ENCODE measurements around the gene ARHGAP22.
"Not testable (repeated sequence)": the region's sequence is repeated elsewhere in the genome, so short reads cannot be mapped to it uniquely, and the experiment has no call there.

ARHGAP22 gene

GRCh38 chr10:48450233-48450740 lies 154.6 kb downstream of the ARHGAP22 start:
- no peak for DNase-seq (ENCODE audit: low read depth in 2 of 2)

DNA sequence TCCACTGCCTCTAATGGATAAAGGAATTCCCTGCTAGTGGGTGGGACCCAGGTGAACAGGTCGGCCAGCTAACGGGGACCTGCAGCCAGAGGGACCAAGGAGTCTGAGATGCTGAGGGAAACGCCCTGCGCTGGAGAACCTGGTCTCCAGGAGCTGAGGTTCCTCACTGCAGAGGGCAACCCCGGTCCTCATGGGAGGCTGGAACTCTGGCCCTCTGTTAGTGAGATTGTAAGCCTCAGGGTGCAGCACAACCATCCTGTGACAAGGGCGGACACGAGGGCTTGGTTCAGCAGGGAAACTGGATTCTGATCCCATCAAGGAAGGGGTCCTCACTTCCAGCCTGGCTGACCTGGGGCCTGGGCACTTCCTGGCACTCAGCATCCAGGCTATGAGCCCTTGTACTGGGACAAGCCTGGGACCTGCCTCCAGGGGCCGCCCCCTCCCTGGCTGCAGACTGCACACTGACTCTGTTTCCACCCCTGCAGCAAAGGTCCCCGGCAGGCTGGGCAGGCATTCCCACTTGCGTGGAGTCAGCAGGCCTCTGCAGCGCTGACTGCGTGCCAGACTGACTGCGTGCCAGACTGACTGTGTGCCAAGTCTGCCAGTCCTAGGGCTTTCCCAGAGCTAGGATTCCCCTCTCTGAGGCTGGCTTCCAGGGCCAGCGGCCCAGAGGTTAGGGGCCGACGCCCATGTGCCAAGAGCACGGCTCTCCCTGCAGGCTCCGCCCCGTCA lies 155.2 kb downstream of the ARHGAP22 start:
- DNase-seq (ENCODE audit: low read depth in 2 of 2): no peak

- no peak for DNase-seq (ENCODE audit: low read depth in 2 of 2)
Measured at GRCh38 chr10:48448796-48449195, 156.1 kb downstream of the ARHGAP22 start.

DNA sequence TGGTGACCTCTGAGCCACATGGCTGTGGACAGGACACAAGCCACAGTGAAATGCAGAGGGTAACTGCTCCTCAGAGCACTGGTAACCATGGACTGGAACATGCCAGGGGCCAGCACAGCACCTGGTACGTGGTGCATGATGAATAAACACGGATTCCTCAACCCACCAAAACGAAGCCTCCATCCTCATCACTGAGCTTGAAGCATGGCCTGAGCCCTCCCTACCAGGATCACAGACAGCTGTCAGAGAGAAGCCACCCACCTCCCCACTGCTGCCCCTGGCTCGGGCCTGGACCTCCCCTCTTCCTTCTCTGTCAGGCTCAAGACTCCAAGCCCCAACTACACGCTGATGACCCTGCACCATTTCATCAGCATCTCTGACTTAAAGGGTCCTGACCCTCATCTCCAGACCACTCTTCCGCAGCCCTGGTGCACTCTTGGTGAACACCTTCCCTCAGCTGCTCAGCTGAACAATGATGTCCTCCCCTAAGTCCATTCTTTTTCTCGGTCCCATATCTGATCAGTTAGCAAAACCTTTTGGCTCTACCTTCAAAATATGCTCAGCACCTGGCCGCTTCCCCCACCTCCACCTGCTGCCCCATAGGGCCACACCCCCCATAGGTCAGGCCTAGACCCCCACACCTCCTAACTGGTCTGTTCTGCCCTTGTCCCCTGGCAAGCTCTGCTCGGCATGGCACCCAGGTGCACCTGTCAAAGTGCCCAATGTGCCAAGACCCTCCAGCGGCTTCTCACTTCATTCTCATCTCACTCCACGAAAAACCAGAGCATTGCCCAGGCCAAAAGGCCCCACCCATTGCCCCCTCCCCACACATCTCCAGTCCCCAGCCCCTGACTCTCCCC lies 157.3 kb downstream of the ARHGAP22 start:
- no peak for DNase-seq (ENCODE audit: low read depth in 2 of 2)

DNA sequence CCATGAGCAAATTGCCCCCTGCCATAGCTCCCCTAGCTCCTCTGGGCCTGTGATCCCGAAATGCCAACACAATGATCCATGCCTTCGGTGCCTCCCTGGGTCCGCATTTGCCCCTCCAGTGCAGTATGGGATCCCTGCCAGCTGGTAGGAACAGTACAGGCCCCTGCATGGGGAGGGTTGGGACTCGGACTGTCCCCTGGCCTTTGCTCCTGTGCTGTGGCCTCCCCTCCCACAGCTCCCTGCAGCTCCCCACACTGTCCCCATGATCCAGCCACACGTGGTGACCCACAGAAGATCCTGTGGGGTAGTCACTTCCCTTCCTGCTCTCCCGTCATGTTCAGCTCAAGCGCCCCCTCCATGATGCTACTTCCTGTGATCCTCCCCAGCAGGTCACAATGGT lies 158.1 kb downstream of the ARHGAP22 start:
- DNase-seq (ENCODE audit: low read depth in 2 of 2): no peak

- no peak for DNase-seq (ENCODE audit: low read depth in 2 of 2)
Measured at GRCh38 chr10:48445932-48446331, 158.9 kb downstream of the ARHGAP22 start.

DNA sequence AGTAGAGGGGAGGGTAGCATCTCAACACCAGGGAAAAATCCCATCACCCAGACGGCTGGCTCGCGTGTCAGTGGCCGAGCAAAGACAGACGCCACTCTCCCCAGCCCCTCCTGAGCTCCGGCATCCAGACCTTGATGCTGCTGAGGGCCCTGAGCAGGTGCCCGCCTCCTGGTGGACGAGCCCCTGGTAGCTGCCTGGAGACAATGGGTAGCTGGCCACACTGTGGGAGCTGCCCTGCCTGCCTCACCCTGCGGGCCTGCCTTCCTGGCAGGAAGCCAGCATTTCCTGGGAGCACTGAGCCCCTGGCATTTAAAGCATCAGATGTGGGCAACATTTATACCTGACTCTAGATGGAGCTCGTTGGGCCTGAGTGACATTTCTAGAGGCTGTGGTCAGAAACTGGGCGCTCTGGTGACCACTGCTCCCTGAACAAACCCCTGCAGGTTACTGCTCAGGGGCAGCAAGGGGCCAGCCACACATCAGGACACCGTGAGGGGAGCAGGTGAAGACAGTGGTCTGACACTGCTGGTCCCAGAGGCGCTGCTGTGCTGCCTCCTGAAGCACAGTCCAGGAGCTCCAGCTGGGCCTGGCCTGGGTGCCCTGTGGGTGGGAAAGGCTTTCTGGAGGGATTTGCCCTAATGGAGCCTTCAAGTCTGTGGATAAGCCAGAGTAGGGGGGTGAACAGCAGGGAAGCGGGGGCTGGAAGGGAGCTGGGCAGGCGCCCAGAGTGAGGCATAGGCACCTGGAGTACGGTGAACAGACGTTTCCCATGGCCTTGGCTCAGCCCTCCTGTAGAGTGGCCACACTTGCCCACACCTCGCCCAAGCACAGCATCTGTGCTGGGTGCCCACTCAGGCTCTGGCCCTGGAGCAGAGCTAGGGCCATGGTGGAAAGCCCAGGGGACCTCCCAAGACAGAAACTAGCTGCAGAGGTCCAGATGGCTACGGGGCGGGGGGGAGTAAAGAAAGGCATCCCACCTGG lies 159.7 kb downstream of the ARHGAP22 start:
- no peak for DNase-seq (ENCODE audit: low read depth in 2 of 2)

GRCh38 chr10:48444266-48444665 lies 160.6 kb downstream of the ARHGAP22 start:
- DNase-seq (ENCODE audit: low read depth in 2 of 2): no peak

- DNase-seq (ENCODE audit: low read depth in 2 of 2): no peak
Measured at GRCh38 chr10:48442809-48443177, 162.1 kb downstream of the ARHGAP22 start.

- no peak for DNase-seq (ENCODE audit: low read depth in 2 of 2)
Measured at GRCh38 chr10:48442090-48442808, 162.6 kb downstream of the ARHGAP22 start.

DNA sequence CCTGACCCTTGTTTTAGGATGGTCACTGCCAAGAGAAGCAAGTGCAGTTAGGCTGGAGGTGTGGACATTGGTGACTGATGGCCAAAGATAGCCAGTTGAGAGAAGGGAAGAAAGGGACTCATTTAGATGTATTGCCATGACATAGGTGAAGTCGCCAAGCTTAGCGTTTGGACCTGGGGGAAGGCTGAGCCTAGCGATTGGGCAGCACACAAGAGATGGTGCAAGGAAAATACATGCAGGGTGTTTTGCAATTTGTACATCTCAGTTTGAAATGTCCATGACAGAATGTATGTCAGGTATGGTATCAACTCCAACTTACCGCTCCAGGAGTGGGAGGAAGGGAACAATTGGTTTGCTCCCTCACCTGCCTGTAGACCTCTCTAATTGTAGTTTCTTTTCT lies 164.1 kb downstream of the ARHGAP22 start:
- DNase-seq (ENCODE audit: low read depth in 2 of 2): no peak

GRCh38 chr10:48439581-48440041 lies 165.3 kb downstream of the ARHGAP22 start:
- DNase-seq (ENCODE audit: low read depth in 2 of 2): no peak

- no peak for DNase-seq (ENCODE audit: low read depth in 2 of 2)
Measured at GRCh38 chr10:48439031-48439430, 165.8 kb downstream of the ARHGAP22 start.

- DNase-seq (ENCODE audit: low read depth in 2 of 2): no peak
Measured at GRCh38 chr10:48437546-48437945, 167.3 kb downstream of the ARHGAP22 start.

DNA sequence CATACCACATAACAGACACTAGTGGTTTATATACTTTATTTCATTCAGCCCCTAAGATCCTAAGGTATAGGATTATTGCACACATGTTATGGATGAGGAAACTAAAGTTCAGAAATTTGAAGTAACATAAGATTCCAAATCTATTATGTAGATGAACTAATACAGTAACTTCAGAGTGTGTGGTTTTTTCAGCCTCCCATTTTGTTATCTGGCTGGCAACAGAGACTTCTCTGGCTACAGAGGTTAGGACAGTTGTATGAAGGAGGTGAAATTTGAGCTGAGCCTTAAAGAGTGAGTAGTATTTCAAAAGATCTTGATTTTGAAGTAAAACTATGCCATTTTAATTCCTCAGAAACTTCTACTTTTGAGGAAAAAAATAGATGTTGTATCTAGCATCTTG lies 173.0 kb downstream of the ARHGAP22 start:
- no peak for DNase-seq (ENCODE audit: low read depth in 2 of 2)

DNA sequence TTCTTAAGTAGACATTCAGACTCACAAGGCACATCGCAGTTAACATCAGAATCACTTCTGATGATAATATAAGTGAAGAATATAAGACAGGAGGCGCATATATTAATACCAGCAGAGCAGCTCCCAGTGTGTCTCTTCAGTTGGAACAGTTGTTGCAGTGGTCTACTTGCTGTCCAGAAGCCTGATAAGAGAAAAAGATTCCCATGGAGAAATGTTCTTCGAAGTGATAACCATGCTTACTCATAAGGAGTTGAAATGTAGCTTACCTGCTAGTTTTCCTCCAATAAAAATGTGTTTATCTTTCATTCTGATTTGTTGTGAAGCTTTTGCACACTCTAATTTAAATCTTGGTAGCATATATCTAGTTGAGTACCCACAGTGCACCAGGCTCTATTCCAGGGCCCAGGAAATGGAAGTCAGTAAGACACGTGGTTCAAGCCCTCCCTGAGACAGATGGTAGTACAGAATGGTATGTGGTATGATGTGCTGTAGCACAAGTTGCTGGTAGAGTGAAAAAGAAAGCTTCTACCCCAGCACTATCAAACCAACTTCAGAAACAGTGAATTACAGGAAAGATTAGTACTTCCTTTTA lies 174.4 kb downstream of the ARHGAP22 start:
- no peak for DNase-seq (ENCODE audit: low read depth in 2 of 2)

- DNase-seq (ENCODE audit: low read depth in 2 of 2): no peak
Measured at GRCh38 chr10:48429309-48429708, 175.6 kb downstream of the ARHGAP22 start.

DNA sequence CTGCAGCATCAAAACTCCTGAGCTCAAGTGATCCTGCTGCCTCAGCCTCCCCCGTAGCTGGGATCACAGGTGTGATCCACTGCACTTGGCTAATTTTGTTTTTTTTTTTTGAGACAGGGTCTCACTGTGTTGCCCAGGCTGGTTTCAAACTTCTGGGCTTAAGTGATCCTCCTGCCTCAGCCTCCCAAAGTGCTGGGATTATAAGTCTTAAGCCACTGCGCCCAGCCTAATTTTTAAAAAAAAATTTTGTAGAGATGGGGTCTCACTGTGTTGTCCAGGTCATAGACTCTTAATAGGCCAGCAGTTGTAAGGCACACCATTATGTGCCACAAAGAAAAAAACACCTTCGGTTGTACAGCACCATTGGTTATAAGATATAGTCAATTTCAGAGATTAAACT lies 176.0 kb downstream of the ARHGAP22 start:
- DNase-seq (ENCODE audit: low read depth in 2 of 2): no peak

DNA sequence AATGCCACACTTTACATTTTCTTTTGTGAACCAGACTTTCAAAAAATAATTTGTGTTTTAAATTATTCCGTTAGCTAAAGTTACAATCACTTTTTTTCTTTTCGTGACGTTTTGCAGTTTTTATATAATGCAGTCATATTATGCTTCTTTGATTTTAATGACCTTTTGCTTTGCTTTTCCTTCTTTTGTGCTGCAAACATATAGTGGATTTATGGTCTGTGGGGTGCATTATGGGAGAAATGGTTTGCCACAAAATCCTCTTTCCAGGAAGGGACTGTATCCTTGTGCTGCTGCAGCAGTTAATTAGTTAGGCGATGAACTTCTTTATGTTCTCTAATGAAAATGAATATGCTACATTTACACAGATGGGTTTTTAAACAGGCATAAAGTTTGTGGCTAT lies 181.0 kb downstream of the ARHGAP22 start:
- DNase-seq (ENCODE audit: low read depth in 2 of 2): no peak

- not testable (repeated sequence) for DNase-seq (ENCODE audit: low read depth in 2 of 2)
Measured at GRCh38 chr10:48421862-48422261, 183.0 kb downstream of the ARHGAP22 start.

DNA sequence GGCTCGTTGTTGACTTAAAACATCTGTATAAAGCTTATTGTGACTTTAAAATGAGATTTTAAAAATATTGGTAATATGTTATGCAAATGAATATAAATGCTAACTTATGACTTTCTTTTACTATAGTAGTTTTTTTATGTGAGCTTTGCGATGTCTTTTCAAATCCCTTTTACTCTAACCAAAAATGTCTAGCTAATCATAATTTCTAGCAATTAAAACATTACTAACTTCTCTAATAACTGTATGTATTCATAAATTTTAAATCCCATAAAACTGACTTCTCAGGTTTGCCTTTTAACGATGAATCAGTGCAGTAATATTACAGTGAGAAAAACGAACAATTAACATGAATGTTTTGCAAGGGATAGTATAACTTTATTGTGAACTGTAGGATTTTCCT lies 185.2 kb downstream of the ARHGAP22 start:
- DNase-seq (ENCODE audit: low read depth in 2 of 2): no peak
